ENCODE measurements around the gene GCC2. TPM values are rescaled to one million over a fixed set of nuclear protein-coding genes. Genes with fewer than 3 reads are reported as not detected.
A peak's percentile ranks its signal among the peaks of the same experiment; 100 is the strongest.
"Not testable (repeated sequence)": the region's sequence is repeated elsewhere in the genome, so short reads cannot be mapped to it uniquely, and the experiment has no call there.

Gene GCC2
- total RNA-seq, 1 donor from 2014 or later: 24.7 TPM

DNA sequence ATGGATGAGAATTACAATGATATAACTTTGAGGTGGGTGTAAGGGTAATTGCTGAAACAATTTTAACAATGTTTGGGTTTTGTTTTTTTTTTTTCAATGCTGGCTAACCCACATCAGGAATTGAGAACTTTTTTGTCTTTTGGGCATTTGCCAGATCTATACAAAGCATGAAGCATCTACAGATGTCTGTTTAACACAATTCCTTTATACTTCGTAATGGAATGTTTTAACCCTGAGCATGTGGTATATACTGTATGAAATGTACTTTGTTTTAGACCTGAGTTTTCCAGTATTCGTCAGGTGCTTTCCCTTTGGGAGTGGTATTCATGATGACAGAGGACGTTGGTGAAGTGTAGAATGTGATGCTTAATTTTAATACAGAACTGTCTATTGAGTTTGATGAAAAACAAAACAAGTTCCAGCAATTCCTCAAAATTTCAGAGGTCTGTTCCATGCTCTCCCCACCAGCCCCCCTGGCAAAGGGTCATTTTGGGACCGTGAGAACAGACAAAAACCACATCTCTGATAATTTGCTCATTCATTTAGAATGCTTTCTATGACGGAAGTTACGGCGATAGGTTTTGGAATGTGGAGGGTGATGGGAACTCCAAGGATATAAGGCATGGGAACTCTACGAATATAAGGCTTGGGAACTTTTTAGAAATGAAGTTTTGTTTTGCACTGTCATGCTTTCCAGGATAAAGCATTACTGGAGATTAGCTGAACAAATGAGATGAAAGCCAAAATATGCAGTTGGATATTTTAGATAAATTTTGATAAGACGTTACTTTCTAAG lies 99.4 kb downstream of the GCC2 start:
- no peaks in the 10 kb centered on the region for H3K27me3 ChIP-seq (ENCODE audit: control insufficient read depth, insufficient read depth, low read length)
- TF ChIP-seq, protein P1, sequence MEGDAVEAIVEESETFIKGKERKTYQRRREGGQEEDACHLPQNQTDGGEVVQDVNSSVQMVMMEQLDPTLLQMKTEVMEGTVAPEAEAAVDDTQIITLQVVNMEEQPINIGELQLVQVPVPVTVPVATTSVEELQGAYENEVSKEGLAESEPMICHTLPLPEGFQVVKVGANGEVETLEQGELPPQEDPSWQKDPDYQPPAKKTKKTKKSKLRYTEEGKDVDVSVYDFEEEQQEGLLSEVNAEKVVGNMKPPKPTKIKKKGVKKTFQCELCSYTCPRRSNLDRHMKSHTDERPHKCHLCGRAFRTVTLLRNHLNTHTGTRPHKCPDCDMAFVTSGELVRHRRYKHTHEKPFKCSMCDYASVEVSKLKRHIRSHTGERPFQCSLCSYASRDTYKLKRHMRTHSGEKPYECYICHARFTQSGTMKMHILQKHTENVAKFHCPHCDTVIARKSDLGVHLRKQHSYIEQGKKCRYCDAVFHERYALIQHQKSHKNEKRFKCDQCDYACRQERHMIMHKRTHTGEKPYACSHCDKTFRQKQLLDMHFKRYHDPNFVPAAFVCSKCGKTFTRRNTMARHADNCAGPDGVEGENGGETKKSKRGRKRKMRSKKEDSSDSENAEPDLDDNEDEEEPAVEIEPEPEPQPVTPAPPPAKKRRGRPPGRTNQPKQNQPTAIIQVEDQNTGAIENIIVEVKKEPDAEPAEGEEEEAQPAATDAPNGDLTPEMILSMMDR (IDR thresholded peaks at IDR 0.05; ENCODE audit: insufficient read depth, low read length, poor library complexity, severe bottlenecking): no peak
- H3K36me3 ChIP-seq (ENCODE audit: control insufficient read depth, insufficient read depth, low read length): no peaks in the 10 kb centered on the region
- no peak for DNase-seq (ENCODE audit: low read depth)
- H3K4me3 ChIP-seq (ENCODE audit: low read depth, low read length): no peak overlapping the region

DNA sequence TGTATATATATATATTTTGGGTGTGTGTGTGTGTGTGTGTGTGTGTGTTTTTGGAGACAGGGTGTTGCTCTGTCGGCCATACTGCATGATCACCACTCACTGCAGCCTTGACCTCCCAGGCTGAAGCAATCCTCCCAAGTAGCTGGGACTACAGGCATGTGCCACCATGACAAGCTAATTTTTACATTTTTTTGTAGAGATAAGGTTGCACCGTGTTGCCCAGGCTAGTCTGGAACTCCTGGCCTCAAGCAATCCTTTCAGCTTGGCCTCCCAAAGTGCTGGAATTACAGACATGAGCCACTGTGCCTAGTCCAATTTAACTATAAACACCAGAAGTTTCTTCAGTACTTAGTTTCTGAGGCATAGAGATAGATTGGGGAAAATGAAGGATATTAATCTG lies 103.6 kb downstream of the GCC2 start:
- Histone ChIP-seq H3K27me3 (ENCODE audit: control insufficient read depth, insufficient read depth, low read length) (no peaks in the 10 kb centered on the region), H3K36me3 (ENCODE audit: control insufficient read depth, insufficient read depth, low read length) (no peaks in the 10 kb centered on the region), H3K4me3 (ENCODE audit: low read depth, low read length) (no peak overlapping the region)
- no peak for DNase-seq (ENCODE audit: low read depth)
- TF ChIP-seq, protein P1 (IDR thresholded peaks at IDR 0.05; ENCODE audit: insufficient read depth, low read length, poor library complexity, severe bottlenecking): no peak

DNA sequence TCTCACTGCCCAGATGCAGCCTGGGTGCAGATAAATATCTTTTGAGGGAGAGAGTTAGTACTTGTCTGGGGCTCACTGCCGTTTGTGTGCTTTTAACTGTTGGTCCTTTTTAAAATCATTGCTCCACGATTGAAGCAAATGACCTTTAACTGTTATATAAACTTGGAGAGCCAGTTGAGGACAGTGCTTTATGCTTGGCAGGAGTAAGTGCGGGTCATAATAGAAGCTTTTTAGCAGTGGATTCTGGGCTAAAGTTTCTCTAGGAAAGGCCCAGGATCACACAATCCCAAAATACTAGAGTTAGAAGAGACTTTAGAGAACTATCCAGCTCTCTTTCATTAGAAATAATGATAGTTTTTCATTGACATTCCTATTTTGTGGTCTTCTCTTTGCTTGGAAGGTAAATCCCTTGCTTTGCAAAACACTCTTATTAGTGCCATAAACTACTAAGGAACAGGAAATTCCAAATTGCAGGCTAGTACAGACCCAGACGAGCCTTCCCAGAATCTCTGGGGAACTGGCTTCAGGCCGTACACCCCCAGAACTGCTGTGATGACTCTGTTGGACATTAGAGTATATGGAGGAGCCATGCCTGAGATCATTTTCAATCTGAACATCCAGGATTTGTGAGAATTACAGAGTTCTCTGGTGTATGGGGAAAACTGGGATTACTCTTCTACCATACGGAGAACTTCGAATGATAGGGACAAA lies 104.4 kb downstream of the GCC2 start:
- Histone ChIP-seq H3K36me3 (ENCODE audit: control insufficient read depth, insufficient read depth, low read length) (no peaks in the 10 kb centered on the region), H3K4me3 (ENCODE audit: low read depth, low read length) (no peak overlapping the region), H3K27me3 (ENCODE audit: control insufficient read depth, insufficient read depth, low read length) (no peaks in the 10 kb centered on the region)
- TF ChIP-seq, protein P1 (IDR thresholded peaks at IDR 0.05; ENCODE audit: insufficient read depth, low read length, poor library complexity, severe bottlenecking): no peak
- no peak for DNase-seq (ENCODE audit: low read depth)

DNA sequence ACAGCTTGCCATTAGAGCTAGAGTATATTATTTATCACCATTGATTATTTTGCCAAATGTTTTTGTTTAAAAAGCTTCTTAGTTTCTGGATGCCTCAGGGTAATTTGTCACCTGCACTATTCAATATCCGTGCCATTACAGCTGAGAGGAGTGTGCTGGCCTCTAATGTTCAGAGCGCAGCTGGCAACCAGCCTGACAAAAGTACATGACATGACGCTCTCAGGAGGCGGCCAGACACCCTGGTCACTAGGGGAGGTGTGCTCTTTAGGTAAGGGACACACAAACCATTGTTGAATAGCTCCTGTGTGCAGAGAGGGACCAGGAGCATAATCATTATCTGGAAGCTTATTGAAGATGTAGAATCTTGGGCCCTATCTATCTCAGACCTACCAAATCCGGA lies 105.5 kb downstream of the GCC2 start:
- no peak for DNase-seq (ENCODE audit: low read depth)
- H3K36me3 ChIP-seq (ENCODE audit: control insufficient read depth, insufficient read depth, low read length): no peaks in the 10 kb centered on the region
- no peaks in the 10 kb centered on the region for H3K27me3 ChIP-seq (ENCODE audit: control insufficient read depth, insufficient read depth, low read length)
- no peak overlapping the region for H3K4me3 ChIP-seq (ENCODE audit: low read depth, low read length)
- TF ChIP-seq, protein P1 (IDR thresholded peaks at IDR 0.05; ENCODE audit: insufficient read depth, low read length, poor library complexity, severe bottlenecking): no peak

DNA sequence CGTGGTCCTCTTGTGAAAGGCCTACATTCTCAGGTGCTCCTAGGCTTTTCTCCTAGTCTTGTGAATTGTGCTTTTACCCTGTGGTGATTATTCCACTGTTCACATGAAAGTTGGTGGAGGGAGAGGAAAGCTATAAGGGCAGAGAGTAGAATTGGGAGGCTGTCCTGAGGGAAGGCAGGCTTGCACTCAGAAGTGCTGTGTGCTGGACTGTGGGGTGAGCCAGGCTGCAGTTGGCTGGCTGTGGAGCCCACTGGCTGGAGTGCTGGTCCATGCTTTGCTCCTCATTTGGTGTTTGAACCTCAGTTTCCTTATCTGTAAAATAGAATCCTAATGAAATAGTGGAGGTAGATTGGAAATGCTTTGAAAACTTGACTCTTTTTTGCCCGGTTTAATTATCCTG lies 106.6 kb downstream of the GCC2 start:
- TF ChIP-seq, protein P1 (IDR thresholded peaks at IDR 0.05; ENCODE audit: insufficient read depth, low read length, poor library complexity, severe bottlenecking): no peak
- H3K27me3 ChIP-seq (ENCODE audit: control insufficient read depth, insufficient read depth, low read length): no peaks in the 10 kb centered on the region
- no peak overlapping the region for H3K4me3 ChIP-seq (ENCODE audit: low read depth, low read length)
- H3K36me3 ChIP-seq (ENCODE audit: control insufficient read depth, insufficient read depth, low read length): no peaks in the 10 kb centered on the region
- DNase-seq (ENCODE audit: low read depth): no peak

DNA sequence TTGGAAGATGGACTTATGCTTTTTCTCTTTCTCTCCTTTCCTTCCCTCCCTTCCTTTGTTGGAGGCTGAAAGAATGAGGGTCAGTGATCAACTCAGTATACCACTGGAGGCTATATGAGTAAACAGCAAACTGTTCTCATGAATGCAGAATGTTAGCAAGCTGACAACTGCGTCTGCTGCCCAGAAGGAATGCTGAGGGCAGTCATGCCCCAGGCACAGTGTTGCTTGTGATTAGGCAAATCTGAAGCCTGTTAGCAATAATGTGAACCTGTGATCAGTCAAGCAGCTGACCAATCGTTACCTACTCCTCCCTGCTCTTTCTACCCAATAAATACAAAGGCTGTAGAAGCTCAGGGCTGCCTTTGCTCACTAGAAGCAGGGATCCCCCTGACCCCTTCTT lies 107.6 kb downstream of the GCC2 start:
- H3K4me3 ChIP-seq (ENCODE audit: low read depth, low read length); H3K27me3 ChIP-seq (ENCODE audit: control insufficient read depth, insufficient read depth, low read length); H3K36me3 ChIP-seq (ENCODE audit: control insufficient read depth, insufficient read depth, low read length): not testable (repeated sequence)
- DNase-seq (ENCODE audit: low read depth): peak; percentile 62

Other genes with a start within 250 kb of the GCC2 start
- not detected in 2 replicates for gene SULT1C3, start 209.2 kb upstream of the GCC2 start, total RNA-seq
- gene SULT1C2, start 160.3 kb upstream of the GCC2 start, total RNA-seq: 8.4 and 10.4 TPM in 2 replicates
- gene SULT1C4, start 71.3 kb upstream of the GCC2 start, total RNA-seq: 33.3 and 37.7 TPM in 2 replicates
- gene LIMS1, start 85.3 kb downstream of the GCC2 start, total RNA-seq: 191 and 202 TPM in 2 replicates